GM12878 (cell line): ENCODE results near the gene LYZL1. TPM values are rescaled to one million over a fixed set of nuclear protein-coding genes. Genes with fewer than 3 reads are reported as not detected.

ENCODE experiments used
- ATAC-seq: fragments of 200-7000 bp; cut with Tn5 transposase; 3 replicates; pipeline ENCODE4 v1.9.1; 2020; ENCODE audit warnings: mild to moderate bottlenecking, moderate library complexity
- BruUV-seq: library from RNA; stranded (reverse); fragments of 400-500 nt; replicated peaks from 2 replicates; lab custom pipeline; 2021; lab: Mats Ljungman, UMichigan
- CTCF ChIA-PET: fragments of 300-600 bp; sonication (Branson Sonifier 250); formaldehyde crosslinking; extraction: SDS; loops from one replicate; lab custom pipeline; 2021; ENCODE audit warnings: inconsistent platforms; lab: Yijun Ruan, JAX
- POLR2A ChIA-PET: fragments of 350-600 bp; formaldehyde crosslinking; extraction: SDS; loops from one replicate; lab custom pipeline; 2021; ENCODE audit warnings: inconsistent platforms; lab: Charles Lee
- RAD21 ChIA-PET: fragments of 300-600 bp; sonication (Branson Sonifier 250); formaldehyde crosslinking; loops from one replicate; lab custom pipeline; 2023; ENCODE audit warnings: antibody characterized with exemption; ENCODE audit not compliant: unreplicated experiment; lab: Charles Lee
- SMC1A ChIA-PET: fragments of 300-600 bp; sonication (Branson Sonifier 250); formaldehyde crosslinking; loops from one replicate; lab custom pipeline; 2023; ENCODE audit not compliant: unreplicated experiment, uncharacterized antibody; lab: Charles Lee
- DNase-seq: peaks from one replicate; pipeline ENCODE4 v3.0.0-alpha.2; 2011; ENCODE audit warnings: low read depth, low spot score
- FAIRE-seq: peaks from 3 replicates; lab custom pipeline; 2011; peaks lifted over from hg19 to GRCh38; lab: Jason Lieb, UNC
- H2AFZ ChIP-seq: 2 replicates; pipeline ENCODE4 v1.6.0; 2011; ENCODE audit warnings: low read depth, low read length, control low read depth; ENCODE audit not compliant: control insufficient read depth
- H3K27ac ChIP-seq: 2 replicates; pipeline ENCODE4 v1.5.1; 2011; ENCODE audit warnings: control low read depth; ENCODE audit not compliant: control insufficient read depth, insufficient read depth
- H3K27me3 ChIP-seq, 2 experiments: replicated peaks in 1 of 2; 2 replicates each; pipeline versions ENCODE4 v1.6.0 to v1.6.1; 2011; ENCODE audit warnings: low read length in 1 of 2; ENCODE audit not compliant: control insufficient read depth in 2 of 2, insufficient read depth in 2 of 2
- H3K36me3 ChIP-seq, 2 experiments: 2 replicates each; pipeline ENCODE4 v1.5.1; 2011; ENCODE audit warnings: low read length in 1 of 2; ENCODE audit not compliant: control insufficient read depth in 2 of 2, insufficient read depth in 2 of 2
- H3K4me1 ChIP-seq: 2 replicates; pipeline ENCODE4 v1.6.1; 2011; ENCODE audit warnings: mild to moderate bottlenecking, low read length, moderate library complexity, mixed read lengths; ENCODE audit not compliant: control insufficient read depth, insufficient read depth
- H3K4me2 ChIP-seq: 2 replicates; pipeline ENCODE4 v1.6.0; 2011; ENCODE audit warnings: control low read depth; ENCODE audit not compliant: control insufficient read depth, insufficient read depth
- H3K4me3 ChIP-seq: fragments of 200-600 bp; sonication (generic); 2 replicates; pipeline ENCODE4 v1.5.1; 2016
- H3K79me2 ChIP-seq: 2 replicates; pipeline ENCODE4 v1.6.0; 2011; ENCODE audit warnings: low read length; ENCODE audit not compliant: control insufficient read depth, insufficient read depth
- H3K9ac ChIP-seq: 2 replicates; pipeline ENCODE4 v1.8.0; 2011; ENCODE audit warnings: low read length, control low read depth, mixed read lengths; ENCODE audit not compliant: control insufficient read depth, insufficient read depth
- H3K9me3 ChIP-seq: replicated peaks from 3 replicates; pipeline ENCODE4 v1.5.1; 2011; ENCODE audit warnings: mild to moderate bottlenecking, low read length; ENCODE audit not compliant: control insufficient read depth, insufficient read depth
- H4K20me1 ChIP-seq: 2 replicates; pipeline ENCODE4 v1.6.0; 2011; ENCODE audit not compliant: control insufficient read depth, insufficient read depth
- EZH2 ChIP-seq: IDR thresholded peaks from 2 replicates; pipeline ENCODE4 v1.6.1; 2012; ENCODE audit warnings: low read depth, mild to moderate bottlenecking, control low read depth, inconsistent platforms, low read length, borderline replicate concordance; ENCODE audit not compliant: control insufficient read depth
- FOXM1 ChIP-seq: IDR thresholded peaks from 2 replicates; pipeline ENCODE4 v1.6.1; 2012; ENCODE audit warnings: low read depth, mild to moderate bottlenecking, inconsistent platforms, low read length, moderate library complexity
- NR2C2 ChIP-seq: IDR thresholded peaks from 2 replicates; pipeline ENCODE4 v1.6.1; 2011; ENCODE audit warnings: borderline replicate concordance, low read depth; ENCODE audit not compliant: control insufficient read depth, insufficient read length
- RBBP5 ChIP-seq: fragments of 200-600 bp; sonication (generic); conservative IDR thresholded peaks from 2 replicates; pipeline ENCODE4 v1.6.1; 2016
- SRF ChIP-seq, 2 experiments: IDR thresholded peaks; 2 replicates each; pipeline ENCODE4 v1.6.1; 2011; ENCODE audit warnings: low read depth in 2 of 2, low read length in 2 of 2, mild to moderate bottlenecking in 1 of 2, moderate library complexity in 1 of 2
- TBL1XR1 ChIP-seq: IDR thresholded peaks from 2 replicates; pipeline ENCODE4 v1.6.1; 2012; ENCODE audit warnings: low read depth, low read length, improper control_type of control experiment
- ZNF207 ChIP-seq: fragments of 450-650 bp; IDR thresholded peaks from 2 replicates; pipeline ENCODE4 v1.6.1; 2014; ENCODE audit warnings: antibody characterized with exemption, mild to moderate bottlenecking, borderline replicate concordance
- WGBS: methylation state at CpG from one replicate; pipeline ENCODE4 v1.1.6; 2016; ENCODE audit warnings: low lambda C conversion rate; ENCODE audit not compliant: insufficient replicate concordance, insufficient coverage; ENCODE audit errors: missing lambda C conversion rate; 5-methylcytosine and 5-hydroxymethylcytosine counted together
- in situ Hi-C: fragments of 300-500 bp; cut with MboI; formaldehyde crosslinking; loops from 9 replicates; pipeline ENCODE4 v1.14.3; 2018; ENCODE audit warnings: mixed read lengths
- intact Hi-C: fragments of 100-400 bp; cut with micrococcal nuclease; formaldehyde crosslinking; loops from one replicate; pipeline ENCODE4 v1.14.2; 2022; ENCODE audit not compliant: unreplicated experiment
- polyA plus RNA-seq, 11 experiments: library from polyadenylated mRNA; depleted of rRNA in 4 of 11; unstranded in 6 of 11; stranded (reverse) in 5 of 11; fragments of >200 nt; fragmentation: Nextera tagmentation in 4 of 11; fragmentation: Illumina TruSeq in 1 of 11; extraction: Ambion mirVana in 4 of 11; extraction: Trizol in 1 of 11; gene quantifications; 1 replicate in 1 of 11; 2 replicates in 10 of 11; pipeline versions ENCODE4 v1.2.1 to v1.2.3, GENCODE V29; 2011 to 2016; ENCODE audit warnings: inconsistent platforms in 2 of 11, missing spikeins in 2 of 11, low read depth in 1 of 11
- total RNA-seq, 4 experiments: library from RNA; depleted of rRNA in 3 of 4; stranded (reverse); fragments of >200 nt in 3 of 4; fragmentation: Illumina TruSeq in 1 of 4; extraction: Trizol in 1 of 4; gene quantifications; 2 replicates each; pipeline versions ENCODE4 v1.2.1 to v1.2.3, GENCODE V29; 2013 to 2021
- TF ChIP-seq, protein P1 (sequence below): fragments of 450-650 bp; IDR thresholded peaks from 2 replicates; pipeline ENCODE4 v1.6.1; 2017; ENCODE audit warnings: low read depth, mild to moderate bottlenecking, moderate library complexity

The LYZL1 gene
- total and polyA plus RNA-seq, 10 of the 15 experiments (the other 5 are each of a cell fraction or from before 2014, with no cell fraction given) = not detected

GRCh38 chr10:29297678-29298077, 8.8 kb downstream of the LYZL1 start:
- Histone ChIP-seq H3K36me3 (no peaks in the 10 kb centered on the region), H3K79me2 (no peaks in the 10 kb centered on the region), H3K4me2 (no peak overlapping the region), H3K4me1 (no peaks in the 10 kb centered on the region), H2AFZ (no peak overlapping the region), H3K4me3 (no peak overlapping the region), H3K27me3 (no peaks in the 10 kb centered on the region), H3K27ac (no peak overlapping the region), H3K9me3 (peaks cover 2% of the 10 kb centered on the region; the same call in 1 of the 3 replicates), H3K9ac (no peak overlapping the region), H4K20me1 (no peaks in the 10 kb centered on the region)
- no TSS peak for BruUV-seq
- ATAC-seq (no peak), FAIRE-seq (no peak), DNase-seq (no peak)
- CTCF ChIA-PET = no interaction called here
- 0% methylated on average over 1 of the region's 1 CpG for WGBS
- SMC1A ChIA-PET = no interaction called here
- in situ Hi-C loops (no loop called here), intact Hi-C loops (no loop called here)
- RAD21 ChIA-PET = no interaction called here
- TF ChIP-seq NR2C2 (no peak), ZNF207 (no peak), SRF (IDR thresholded peaks at IDR 0.05; ENCODE audit: low read depth in 2 of 2, low read length in 2 of 2) (no peak), EZH2 (no peak), FOXM1 (no peak), TBL1XR1 (no peak), RBBP5 (no peak)
- TF ChIP-seq, protein P1, sequence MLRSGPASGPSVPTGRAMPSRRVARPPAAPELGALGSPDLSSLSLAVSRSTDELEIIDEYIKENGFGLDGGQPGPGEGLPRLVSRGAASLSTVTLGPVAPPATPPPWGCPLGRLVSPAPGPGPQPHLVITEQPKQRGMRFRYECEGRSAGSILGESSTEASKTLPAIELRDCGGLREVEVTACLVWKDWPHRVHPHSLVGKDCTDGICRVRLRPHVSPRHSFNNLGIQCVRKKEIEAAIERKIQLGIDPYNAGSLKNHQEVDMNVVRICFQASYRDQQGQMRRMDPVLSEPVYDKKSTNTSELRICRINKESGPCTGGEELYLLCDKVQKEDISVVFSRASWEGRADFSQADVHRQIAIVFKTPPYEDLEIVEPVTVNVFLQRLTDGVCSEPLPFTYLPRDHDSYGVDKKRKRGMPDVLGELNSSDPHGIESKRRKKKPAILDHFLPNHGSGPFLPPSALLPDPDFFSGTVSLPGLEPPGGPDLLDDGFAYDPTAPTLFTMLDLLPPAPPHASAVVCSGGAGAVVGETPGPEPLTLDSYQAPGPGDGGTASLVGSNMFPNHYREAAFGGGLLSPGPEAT = no peak
- POLR2A ChIA-PET = no interaction called here
